HG03108 (cell line): ENCODE measurements around the gene MEGF6.
"Not testable (repeated sequence)": the region's sequence is repeated elsewhere in the genome, so short reads cannot be mapped to it uniquely, and the experiment has no call there.

Source experiments
- ATAC-seq: cut with Tn5 transposase; IDR thresholded peaks from one replicate; pipeline ENCODE4 v1.9.1; 2021; ENCODE audit warnings: moderate library complexity; ENCODE audit not compliant: unreplicated experiment

The MEGF6 gene

GRCh38 chr1:3596663-3597598, 14.4 kb downstream of the MEGF6 start:
- ATAC-seq = no peak

GRCh38 chr1:3595949-3596348, 15.4 kb downstream of the MEGF6 start:
- no peak for ATAC-seq

- no peak for ATAC-seq
Observed at GRCh38 chr1:3594706-3595377, 16.5 kb downstream of the MEGF6 start.

- ATAC-seq = no peak
Observed at GRCh38 chr1:3593745-3594144, 17.6 kb downstream of the MEGF6 start.

GRCh38 chr1:3593334-3593733, 18.0 kb downstream of the MEGF6 start:
- ATAC-seq = no peak

GRCh38 chr1:3590951-3591865, 20.1 kb downstream of the MEGF6 start:
- ATAC-seq = no peak

- ATAC-seq = no peak
Observed at GRCh38 chr1:3590139-3590763, 21.1 kb downstream of the MEGF6 start.

GRCh38 chr1:3588395-3588794, 22.9 kb downstream of the MEGF6 start:
- ATAC-seq = no peak

GRCh38 chr1:3586986-3587759, 24.1 kb downstream of the MEGF6 start:
- ATAC-seq = no peak

GRCh38 chr1:3585940-3586568, 25.3 kb downstream of the MEGF6 start:
- ATAC-seq = no peak

GRCh38 chr1:3585353-3585868, 25.9 kb downstream of the MEGF6 start:
- not testable (repeated sequence) for ATAC-seq

GRCh38 chr1:3584915-3585314, 26.4 kb downstream of the MEGF6 start:
- no peak for ATAC-seq

GRCh38 chr1:3583751-3584150, 27.6 kb downstream of the MEGF6 start:
- not testable (repeated sequence) for ATAC-seq

- no peak for ATAC-seq
Observed at GRCh38 chr1:3581296-3582036, 29.8 kb downstream of the MEGF6 start.

- ATAC-seq = no peak
Observed at GRCh38 chr1:3580231-3580630, 31.1 kb downstream of the MEGF6 start.

- no peak for ATAC-seq
Observed at GRCh38 chr1:3579626-3580025, 31.7 kb downstream of the MEGF6 start.

- ATAC-seq = no peak
Observed at GRCh38 chr1:3578906-3579305, 32.4 kb downstream of the MEGF6 start.

- no peak for ATAC-seq
Observed at GRCh38 chr1:3578433-3578805, 32.9 kb downstream of the MEGF6 start.
